ENCODE measurements around the gene CTIF.

The CTIF gene

DNA sequence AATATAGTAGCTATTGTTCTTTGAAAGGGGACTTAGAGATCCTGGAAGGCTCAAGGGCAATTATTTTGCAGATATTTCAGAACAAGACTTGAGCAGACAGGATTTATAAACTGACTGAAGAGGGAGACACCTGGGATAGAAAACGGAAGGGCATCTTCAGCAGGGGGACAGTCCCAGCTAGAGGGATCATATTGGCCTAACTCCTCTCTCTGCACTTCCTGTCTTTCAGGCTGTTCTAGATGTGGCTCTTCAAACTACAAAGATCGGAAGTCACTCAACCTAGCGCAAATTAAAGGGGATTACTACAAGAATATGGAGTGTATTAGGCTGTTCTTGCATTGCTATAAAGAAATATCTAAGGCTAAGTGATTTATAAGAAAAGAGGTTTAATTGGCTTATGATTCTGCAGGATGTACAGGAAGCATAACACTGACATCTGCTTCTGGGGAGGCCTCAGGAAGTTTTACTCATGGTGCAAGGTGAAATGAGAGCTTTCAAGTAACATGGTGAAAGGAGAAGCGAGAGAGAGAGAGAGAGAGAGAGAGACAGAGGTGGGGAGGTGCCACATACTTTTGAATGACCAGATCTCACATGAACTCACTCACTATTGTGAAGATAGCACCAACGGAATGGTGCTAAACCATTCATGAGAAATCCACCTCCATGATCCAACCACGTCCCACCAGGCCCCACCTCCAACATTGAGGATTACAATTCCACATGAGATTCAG is 5.3 kb upstream of the CTIF start:
- no peak for DNase-seq

DNA sequence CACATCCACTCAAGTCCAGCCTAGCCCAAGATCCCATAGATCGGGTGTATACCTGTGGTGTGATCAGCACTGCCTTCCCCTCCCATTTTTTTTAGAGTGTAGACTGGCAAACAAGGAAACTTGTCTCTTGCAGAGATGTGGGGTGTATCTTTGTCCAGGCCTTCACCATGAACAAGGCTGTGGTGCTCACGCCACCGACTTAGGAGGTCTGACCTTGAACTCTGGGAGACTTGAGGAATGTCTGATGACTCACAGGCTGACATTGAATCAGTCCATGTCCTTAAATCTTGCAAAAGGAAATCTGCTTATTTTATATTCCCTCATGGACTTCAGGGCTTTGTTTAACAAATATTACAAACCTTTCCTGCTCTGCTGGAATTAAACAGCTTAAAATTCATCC is 4.5 kb upstream of the CTIF start:
- DNase-seq = peak; percentile 90

DNA sequence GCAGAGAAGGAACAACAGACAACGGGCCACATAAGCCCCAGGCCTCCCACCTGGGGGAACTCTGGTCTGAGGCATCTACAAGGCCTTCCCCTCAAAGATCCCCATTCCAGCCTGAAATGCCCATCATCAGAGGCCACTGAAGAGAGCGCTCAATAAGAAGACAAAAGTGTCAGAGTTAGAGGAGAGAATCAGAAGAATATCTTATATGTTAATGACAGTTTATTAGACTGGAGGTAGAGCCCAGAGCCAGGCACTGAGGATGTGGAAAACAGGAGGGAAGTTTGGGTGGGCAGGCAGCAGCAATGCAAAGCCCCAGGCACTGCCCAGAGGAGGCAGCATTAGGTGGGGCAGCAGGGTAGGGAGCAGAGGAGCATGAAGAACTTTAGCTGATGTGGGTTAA is 2.9 kb upstream of the CTIF start:
- no peak for DNase-seq

DNA sequence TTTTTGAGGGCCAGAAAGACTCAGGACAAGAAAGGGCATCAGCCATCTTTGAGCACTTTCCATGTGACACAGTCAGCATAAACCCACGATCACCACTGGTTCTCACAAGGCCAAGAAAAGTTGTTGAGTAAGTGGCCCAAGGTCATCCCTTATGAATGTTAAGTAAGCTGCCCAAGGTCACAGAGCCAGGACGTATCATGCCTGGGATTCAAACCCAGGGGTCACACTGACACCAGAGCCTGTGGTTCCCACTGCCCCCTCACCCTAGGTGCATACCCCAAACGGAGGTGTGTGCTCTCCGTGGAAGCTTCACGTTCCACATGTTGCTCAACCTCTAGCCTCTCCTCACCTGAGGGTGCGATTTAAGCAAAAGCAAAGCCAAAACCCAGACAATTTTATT is 2.3 kb upstream of the CTIF start:
- no peak for DNase-seq

DNA sequence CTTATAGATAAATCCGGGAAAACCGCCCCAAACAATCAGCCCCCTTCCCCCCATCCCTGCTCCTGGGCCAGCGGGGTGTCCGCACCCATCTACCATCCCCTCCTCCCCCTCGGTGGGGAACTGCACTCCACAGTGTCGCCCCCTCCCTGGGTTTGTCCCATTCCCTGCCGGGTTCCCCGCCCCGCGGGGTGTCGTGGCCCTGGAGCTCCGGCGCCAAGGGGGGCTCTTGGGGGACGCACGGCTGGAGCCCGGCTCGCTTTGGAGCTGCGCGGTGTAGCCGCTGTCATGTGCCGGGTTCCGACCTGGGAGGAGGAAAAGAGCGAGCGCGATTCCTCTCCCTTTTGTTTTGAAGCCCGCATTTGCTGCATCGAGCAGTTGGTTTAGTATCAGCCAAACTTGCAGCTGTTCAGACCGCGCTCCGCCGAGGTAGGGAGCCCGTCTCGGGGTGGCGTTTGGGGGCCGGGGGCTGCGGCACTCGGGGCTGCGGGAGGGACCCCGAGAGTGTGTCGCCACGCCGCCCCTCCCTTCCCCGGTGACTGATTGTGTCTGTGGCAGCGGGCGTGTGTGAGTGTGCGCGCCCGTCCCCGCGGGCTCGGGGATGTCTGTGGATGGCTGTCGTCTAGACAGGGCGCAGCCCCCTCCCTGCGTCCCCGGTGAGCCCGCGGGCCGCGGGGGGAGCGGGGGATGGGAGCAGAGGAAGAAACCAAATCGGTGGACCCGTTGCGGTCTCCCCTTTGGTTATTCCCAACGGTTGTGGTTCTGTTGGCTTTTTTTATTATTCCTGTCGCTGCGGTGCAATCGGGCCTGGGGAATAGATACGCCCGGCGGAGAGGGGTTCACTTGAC is 797 bp downstream of the CTIF start:
- DNase-seq = peak; percentile 62

DNA sequence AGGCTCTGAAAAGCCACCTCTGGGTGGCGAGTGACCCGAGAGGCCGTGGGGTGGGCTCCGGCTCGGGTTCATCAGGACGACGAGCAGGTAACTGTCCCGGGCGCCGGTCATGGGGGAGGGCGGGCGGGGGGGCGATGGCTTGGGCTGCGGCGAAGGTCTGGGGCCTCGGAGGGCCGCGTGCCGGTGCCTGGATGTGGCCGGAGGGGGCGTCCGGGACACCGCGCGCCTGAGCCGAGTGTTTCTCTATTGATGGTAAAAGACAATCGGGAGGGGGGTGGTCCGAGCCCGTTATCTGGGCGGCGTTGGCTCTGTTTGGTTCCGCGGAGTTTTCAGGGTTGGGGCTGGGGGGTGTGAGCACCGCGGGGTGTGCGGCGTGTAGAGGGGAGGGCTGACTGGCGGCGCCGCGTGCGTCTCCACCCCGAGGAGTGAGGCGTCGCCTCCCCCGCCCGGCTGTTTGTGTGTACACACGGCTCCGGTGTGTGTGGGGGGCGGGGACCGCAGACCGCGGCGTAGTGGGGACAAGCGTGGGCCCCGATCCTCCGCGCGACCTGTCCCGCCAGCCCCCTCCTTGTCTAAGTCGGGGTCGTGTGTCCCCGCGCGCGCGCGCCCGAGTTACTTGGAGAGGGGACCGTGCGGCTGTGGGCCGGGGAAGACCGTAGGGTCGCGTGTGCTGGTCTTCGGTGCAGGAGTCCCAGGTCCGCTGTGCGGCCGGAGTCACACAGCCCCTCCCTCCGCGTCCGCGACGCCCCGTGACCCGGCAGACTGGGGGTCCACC is 1.6 kb downstream of the CTIF start:
- DNase-seq = peak; percentile 73

DNA sequence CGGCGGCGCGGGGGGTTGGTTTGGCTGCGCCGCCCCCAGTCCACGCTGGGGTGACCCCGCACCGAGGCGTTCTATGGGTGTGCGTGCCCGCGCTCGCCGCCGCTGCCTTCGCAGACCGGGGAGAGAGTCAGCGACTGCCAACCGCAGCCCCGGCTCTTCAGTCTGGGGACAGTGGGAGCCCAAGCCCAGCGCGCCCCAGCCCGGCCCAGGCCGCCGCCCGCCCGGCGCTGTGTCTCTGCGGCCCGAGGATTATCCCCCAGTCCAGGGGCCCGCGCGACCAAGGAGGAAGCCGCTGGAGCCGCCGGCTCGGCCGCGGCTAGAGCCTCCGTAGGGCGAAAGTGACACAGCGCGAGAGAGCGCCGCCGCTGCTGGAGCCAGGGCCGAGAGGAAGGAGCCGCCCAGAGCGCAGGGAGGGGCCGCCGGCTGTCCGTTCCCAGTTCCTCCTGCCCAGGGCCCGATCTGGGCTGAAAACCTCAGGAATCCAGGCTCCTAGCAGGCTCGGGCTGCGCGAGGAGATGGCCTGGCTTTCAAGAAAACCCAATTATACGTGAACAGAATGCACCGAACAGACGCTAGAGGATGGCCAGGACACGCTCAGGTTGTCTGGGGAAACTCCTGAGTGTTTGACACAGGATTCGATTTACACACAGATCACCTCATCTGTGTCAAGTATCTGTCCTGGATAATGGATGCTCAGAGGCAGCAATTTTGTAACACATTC is 2.4 kb downstream of the CTIF start:
- DNase-seq = peak; percentile 86

DNA sequence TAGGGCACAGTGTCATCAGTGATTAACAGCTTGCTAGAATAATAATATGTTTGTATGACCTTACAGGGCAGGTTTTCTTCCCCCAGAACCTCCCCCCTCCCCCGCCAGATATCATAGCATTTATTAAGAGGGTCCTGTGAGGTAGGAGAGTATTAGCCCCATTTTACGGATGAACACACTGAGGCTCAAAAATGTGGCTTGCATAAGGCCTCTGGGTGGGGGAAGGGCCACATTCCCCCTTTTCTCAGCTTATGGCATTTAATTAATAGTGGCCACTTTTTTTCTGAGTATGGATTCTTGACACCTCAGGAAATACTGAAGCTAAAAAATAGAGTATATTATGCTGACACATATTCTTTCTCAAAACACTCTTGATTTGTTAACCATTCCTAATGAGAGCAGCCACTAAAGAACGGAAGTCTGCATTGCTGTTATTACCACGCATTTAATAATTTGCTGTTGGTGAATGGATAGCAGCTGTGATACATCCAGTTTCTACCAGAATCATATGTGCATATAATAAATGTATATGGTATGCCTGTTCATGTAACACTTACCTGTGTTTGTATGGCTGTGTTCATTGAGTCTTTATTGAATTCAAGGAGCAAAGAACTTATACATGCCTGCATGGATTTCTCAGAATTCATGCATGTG is 3.0 kb downstream of the CTIF start:
- no peak for DNase-seq

DNA sequence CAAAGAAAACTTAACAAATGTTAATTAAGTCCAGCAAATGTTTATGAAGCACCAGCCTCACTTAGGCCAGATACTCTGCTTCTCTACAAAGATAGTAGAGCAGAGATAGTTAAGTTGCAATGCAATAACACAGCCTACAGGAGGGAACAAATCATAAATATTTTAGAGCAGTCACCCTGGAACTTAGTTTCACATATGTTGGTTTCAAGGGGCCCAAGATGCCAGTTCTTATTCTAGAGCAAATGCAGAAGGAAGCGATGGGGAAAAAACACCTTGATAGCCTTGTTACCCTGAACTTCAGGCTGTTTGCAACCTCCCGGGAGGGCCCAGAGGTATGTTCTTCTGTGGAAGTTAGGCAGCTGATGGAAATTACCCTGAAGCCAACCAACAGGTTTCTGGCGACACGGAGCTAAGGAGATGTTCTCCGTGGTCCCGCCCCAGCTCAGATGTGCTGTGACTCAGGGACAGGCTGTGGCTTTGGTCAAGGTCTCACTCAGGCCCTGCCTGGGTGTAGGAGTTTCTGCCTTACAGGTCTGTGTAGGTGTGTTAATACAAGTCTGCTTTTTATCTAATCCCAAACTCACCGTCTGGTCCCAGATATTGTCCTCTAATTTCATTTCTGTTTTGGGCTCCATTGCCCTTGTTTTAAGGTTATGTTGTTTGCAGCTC is 3.8 kb downstream of the CTIF start:
- no peak for DNase-seq

DNA sequence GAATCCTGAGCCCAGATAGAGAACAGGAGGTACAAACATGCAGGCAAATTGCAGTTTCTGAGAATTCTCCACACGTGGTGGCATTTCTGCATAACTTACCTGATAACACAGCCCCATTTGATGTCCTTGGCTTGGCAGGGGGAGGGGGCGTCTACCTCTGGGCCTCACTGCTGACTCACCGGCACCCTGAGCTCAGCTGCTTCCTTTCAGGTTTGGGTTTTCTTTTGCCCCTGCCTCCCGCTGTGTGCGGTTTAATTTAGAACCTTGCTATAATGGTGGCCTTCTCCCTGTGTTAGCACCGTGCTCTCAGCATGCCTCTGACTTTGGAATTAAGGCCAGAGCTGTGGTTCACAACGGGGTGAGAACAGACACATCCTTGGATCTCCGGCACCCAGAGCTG is 4.4 kb downstream of the CTIF start:
- DNase-seq = no peak

DNA sequence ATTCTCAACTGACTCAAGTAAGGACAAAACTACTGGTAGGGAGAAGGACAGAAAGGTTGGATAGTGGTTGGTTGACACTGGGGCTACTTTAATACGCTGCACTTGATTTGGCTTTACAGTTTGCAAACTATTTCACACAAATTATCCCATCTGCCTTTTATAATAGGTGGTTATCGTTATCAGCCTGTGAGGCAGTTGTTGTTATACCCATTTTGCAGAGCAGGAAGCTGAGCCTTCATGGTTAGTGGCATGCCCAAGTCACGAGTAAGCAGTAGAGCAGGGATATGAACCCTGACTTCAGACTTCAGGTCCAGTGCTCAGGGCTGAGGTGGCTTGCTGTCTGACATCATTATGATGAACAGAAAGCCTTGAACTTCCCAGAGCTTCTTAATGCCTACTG is 5.3 kb downstream of the CTIF start:
- DNase-seq = no peak

DNA sequence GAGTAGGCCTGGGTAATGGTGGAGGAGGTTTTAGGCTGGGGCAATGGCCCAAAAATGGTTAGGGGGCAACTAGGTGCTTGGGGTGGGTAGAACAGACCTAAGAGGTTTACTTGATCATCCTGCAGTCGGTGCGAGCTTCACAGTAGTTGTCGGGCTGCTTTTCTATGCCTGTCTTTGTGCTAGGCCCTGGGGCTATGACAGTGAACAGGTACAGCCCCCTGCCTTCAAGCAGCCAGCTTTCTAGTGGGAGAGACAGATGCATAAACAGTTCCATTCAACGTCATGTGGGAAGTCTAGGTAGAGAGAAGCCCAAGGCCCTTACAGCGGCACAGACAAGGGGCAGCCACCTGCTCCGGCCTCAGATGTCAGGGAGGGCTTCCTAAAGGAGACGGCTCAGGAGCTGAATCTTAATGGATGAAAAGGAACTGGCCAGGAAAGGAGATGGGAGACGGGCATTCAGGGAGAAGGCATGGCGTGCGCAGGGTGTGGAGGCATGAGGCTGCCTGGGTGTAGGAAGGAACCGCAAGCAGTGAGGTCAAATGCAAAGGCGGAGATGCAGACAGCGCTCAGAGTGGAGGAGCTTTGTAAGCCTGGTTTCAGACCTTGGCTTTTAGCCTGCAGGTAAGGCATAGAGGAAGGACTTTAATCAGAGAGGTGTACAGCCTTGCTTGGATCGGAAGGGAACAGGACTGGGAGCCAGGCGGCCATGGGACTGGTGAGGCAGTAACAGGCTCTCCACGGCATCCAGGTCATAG is 6.0 kb downstream of the CTIF start:
- DNase-seq = no peak

DNA sequence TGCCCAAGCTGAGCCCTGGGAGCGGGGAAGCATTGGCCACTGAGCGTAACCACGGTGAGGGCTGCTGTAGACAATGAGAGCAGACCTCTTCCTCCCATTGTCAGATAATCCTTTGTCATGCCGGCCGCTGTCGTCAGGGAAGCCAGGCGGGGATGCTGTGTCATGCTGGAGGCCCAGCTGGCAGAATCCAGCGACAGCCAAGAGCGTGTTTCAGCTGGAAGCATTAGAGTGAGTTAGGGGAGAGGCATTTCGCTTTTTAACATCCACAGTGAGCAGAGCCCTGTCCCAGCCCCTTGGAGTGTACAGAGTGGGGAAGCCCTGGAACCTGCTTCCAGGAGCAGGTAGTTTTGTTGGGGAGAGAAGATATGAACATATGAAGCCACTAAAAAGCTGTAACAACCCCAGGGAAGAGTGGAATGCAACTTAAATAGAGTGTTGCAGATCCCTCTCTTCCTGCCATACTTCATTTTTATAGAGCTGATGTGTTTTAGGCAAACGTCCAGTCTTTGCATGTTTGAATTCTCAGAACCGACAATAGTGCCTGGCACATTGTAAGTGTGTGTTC is 7.0 kb downstream of the CTIF start:
- DNase-seq = peak; percentile 82

DNA sequence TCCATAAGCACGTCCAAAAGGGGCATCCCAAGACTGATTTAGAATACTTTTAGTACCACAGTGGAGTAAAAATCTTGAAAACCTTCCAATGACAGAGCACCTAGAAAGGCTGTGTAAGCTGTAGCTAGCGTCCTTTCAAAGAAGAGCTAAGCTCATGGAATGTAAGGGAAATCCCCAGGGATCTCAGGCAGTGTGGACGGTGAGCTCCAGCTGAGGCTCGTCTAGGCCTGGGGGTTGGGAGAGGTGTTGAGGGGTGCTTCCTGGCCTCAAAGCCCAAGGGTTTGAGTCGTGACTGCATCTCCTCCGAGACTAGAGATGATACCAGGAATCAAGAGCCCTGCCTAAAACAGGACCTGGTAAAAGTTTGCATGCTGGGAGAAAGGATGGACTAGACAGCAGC is 7.6 kb downstream of the CTIF start:
- DNase-seq = peak; percentile 73

DNA sequence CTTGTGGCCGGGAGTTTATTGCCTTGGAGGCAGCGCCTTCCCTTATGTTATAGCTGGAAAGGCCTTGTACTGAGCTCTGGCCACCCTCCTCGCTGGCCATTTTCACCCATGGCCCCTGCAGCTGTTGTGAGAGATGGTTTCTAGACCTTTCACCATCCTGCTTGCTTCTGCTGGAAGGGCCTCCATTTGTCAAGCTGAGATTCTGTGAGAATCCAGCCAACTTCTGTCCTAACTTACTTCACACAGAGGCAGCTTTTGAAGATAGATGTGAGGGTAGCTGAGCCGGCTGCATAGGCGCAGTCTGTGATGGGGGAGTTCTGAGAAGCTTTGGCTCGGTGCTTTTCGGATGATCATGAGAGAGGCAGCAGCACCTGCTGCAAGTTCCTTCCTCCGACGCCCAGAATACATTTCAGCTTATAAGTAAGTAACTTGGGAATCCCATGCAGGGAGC is 8.7 kb downstream of the CTIF start:
- no peak for DNase-seq

DNA sequence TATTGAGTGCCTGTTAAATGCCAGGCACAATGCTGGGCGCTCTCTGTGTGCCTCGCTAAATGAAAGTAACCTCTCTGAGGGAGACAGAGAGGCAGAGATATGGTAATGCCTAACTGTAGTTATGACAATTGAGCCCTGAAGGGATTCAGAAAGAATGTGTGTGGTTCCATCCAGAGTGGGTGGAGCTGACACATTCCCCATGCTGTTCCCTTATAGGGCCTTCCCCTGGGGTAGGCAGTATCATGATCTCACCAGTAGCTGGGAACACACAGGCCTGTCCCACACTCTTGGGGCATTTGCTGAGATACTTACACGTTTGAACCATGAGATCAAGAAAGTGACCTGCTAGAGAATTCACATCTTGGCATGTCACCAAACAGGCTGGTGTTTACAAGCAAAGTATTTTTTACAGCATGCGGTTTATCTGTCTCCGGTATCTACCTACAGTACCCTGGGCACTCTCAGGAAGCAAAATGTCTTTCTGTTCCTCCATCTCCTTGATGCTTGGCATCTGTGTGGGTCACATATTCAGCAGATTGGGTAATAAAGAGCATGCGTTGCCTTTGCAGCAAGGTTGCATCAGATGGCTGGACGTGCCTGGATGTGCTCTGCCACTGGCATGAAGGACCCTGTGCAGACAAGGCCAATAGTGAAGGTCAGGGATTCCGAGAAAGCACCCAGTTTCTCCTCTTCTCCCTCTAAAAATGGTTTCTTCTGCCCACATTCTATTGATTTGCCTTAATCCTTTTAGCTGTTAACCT is 9.4 kb downstream of the CTIF start:
- peak; percentile 99 for DNase-seq

DNA sequence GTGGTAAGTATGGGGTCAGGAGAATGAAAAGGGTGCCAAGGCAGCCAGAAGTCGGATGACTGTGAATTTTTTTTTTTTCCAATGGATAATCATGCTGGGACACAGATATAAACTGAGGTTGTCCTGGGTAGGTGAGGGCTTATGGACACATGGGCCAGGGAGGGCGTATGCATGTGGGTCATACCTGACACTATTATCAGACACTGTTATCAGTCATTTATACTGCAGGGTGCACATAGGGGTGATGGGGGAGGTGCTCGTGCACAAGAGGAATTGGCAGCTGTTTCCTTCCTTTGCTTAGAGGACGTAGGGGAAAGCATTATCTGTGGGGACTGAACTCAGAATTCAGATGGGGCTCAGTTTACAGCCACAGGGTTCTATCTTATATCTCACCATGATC is 10.1 kb downstream of the CTIF start:
- DNase-seq = no peak

DNA sequence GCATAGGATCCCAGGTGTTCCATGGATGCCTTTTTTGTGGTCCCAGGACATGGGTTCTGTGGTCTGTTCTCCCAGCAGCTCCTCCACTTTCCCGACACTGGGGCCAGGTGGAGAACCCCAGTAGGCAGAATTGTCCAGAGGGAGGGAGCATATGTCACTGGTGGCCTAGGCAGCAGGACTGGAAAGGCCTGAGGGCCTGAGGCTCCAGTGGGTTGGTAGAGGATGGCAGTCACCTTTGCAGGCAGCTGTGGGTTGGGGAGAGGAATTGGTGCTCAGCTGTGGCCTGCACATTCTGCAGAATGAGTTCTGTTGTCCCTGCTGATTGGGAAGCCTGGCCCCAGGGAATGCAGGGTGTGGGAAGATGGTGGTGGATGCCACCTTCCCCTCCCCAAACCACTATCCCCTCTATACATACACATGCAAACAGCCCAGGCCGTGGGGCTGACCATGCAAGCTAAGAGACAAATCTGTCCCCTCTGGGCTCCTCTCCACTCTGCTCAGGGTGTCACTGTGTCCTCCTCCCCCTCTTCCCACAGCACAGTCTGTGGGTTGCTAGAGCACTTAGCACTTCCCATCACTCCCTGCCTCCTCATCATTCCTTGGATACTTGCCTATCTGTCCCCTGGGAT is 11.4 kb downstream of the CTIF start:
- DNase-seq = no peak

DNA sequence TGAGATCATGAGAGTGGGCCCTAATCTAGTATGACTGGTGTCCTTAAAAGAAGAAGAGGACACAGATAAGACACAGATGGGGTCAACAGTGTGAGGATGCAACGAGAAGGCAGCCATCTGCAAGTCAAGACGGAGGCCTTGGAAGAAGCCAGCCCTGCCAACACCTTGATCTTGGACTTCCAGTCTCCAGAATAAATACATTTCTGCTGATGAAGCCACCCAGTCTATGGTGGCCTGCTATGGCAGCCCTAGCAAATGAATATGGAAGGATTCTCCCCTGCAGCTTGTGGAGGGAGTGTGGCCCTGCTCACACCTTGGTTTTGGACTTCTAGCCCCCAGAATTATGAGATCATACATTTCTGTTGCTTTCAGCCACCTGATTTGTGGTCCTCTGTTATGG is 12.3 kb downstream of the CTIF start:
- no peak for DNase-seq

Measured in EL (cell line).